OCI-LY1 (cell line): ENCODE data around the gene RBM10.

Experiments used
- H2AFZ ChIP-seq: fragments of 200-600 bp; sonication (generic), shearing (Covaris generic); 2 replicates; pipeline ENCODE4 v1.6.0; 2014; ENCODE audit warnings: antibody characterized with exemption, mild to moderate bottlenecking, low read length
- H3F3A ChIP-seq: fragments of 200-600 bp; sonication (generic), shearing (Covaris generic); 2 replicates; pipeline ENCODE4 v1.6.0; 2014; ENCODE audit warnings: mild to moderate bottlenecking, antibody characterized with exemption, low read length, moderate library complexity; ENCODE audit not compliant: insufficient read depth
- H3K27ac ChIP-seq: fragments of 200-600 bp; sonication (generic); 2 replicates; pipeline ENCODE4 v1.5.1; 2014; ENCODE audit warnings: low read length, mixed run types, mild to moderate bottlenecking, low read depth; ENCODE audit not compliant: poor library complexity, severe bottlenecking
- H3K27me3 ChIP-seq: fragments of 200-600 bp; sonication (generic); 2 replicates; pipeline ENCODE4 v1.6.0; 2014; ENCODE audit warnings: antibody characterized with exemption, mild to moderate bottlenecking, low read length, moderate library complexity; ENCODE audit not compliant: insufficient read depth
- H3K36me3 ChIP-seq: fragments of 200-600 bp; sonication (generic); 2 replicates; pipeline ENCODE4 v1.6.1; 2014; ENCODE audit warnings: mild to moderate bottlenecking, antibody characterized with exemption, low read length, moderate library complexity, mixed read lengths; ENCODE audit not compliant: insufficient read depth
- H3K4me1 ChIP-seq: fragments of 200-600 bp; sonication (generic); 2 replicates; pipeline ENCODE4 v1.5.1; 2014; ENCODE audit warnings: mild to moderate bottlenecking, low read length, moderate library complexity; ENCODE audit not compliant: insufficient read depth, severe bottlenecking
- H3K4me2 ChIP-seq: fragments of 200-600 bp; sonication (generic), shearing (Covaris generic); 2 replicates; pipeline ENCODE4 v1.6.1; 2014; ENCODE audit warnings: low read length
- H3K4me3 ChIP-seq: fragments of 200-600 bp; sonication (generic); 2 replicates; pipeline ENCODE4 v1.5.1; 2014; ENCODE audit warnings: low read length, low read depth, mild to moderate bottlenecking, mixed read lengths; ENCODE audit not compliant: poor library complexity, severe bottlenecking
- H3K79me2 ChIP-seq: fragments of 200-600 bp; shearing (Covaris generic); 2 replicates; pipeline ENCODE4 v1.6.1; 2016; ENCODE audit warnings: mixed run types, low read length, mixed read lengths; ENCODE audit not compliant: insufficient read depth
- H3K9ac ChIP-seq: fragments of 200-600 bp; sonication (generic), shearing (Covaris generic); 2 replicates; pipeline ENCODE4 v1.6.1; 2014; ENCODE audit warnings: mild to moderate bottlenecking, low read length, mixed read lengths
- H3K9me2 ChIP-seq: fragments of 200-600 bp; sonication (generic), shearing (Covaris generic); 2 replicates; pipeline ENCODE4 v1.6.1; 2014; ENCODE audit warnings: low read depth, mild to moderate bottlenecking, low read length, mixed read lengths
- H3K9me3 ChIP-seq: fragments of 200-600 bp; shearing (Covaris generic); 2 replicates; pipeline ENCODE4 v1.6.1; 2014; ENCODE audit warnings: low read length, mixed read lengths
- H4K20me1 ChIP-seq: fragments of 200-600 bp; sonication (generic), shearing (Covaris generic); 2 replicates; pipeline ENCODE4 v1.6.0; 2016; ENCODE audit warnings: mild to moderate bottlenecking, low read length; ENCODE audit not compliant: insufficient read depth
- EZH2 ChIP-seq: fragments of 200-600 bp; sonication (generic), shearing (Covaris generic); IDR thresholded peaks from 2 replicates; pipeline ENCODE4 v1.8.0; 2017; ENCODE audit warnings: borderline replicate concordance, mixed run types, mild to moderate bottlenecking, antibody characterized with exemption, low read length, moderate library complexity, mixed read lengths
- TF ChIP-seq, protein P1 (sequence below): fragments of 200-600 bp; sonication (generic), shearing (Covaris generic); IDR thresholded peaks from 2 replicates; pipeline ENCODE4 v1.5.1; 2017; ENCODE audit warnings: mild to moderate bottlenecking, antibody characterized with exemption, low read length, moderate library complexity, mixed read lengths

Gene RBM10

DNA sequence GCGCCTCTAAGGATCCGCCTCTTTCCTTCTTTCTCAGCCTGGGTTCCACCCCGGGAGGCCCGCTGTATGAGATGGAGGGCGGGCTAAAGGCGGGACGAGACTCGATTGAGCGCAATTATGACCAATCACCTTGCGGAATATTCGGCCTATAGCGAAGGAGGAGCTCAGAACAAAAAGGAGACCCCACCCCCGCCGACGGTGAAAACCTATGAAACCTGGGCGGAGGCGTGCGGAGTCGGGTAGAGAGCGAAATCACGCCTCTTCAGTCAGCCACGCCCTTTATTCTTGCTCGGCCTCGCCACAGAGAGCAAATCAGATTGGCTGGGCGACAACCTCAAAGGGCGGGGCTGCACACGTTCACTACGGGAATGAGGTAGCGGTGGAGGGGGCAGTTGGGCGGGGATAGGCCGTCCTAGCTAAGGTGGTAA, 72.8 kb downstream of the RBM10 start:
- Histone ChIP-seq H3K4me1 (peaks cover 27% of the 10 kb centered on the region), H3K4me2 (peak overlapping the region; percentile 74), H3K9ac (peak overlapping the region; percentile 99), H2AFZ (no peak overlapping the region), H3F3A (peaks cover 3% of the 10 kb centered on the region; the same call in 1 of the 2 replicates), H3K27ac (peak overlapping the region; percentile 88), H4K20me1 (no peaks in the 10 kb centered on the region), H3K9me2 (no peaks in the 10 kb centered on the region), H3K79me2 (peaks cover 27% of the 10 kb centered on the region), H3K4me3 (peak overlapping the region; percentile 98), H3K27me3 (no peaks in the 10 kb centered on the region), H3K36me3 (peaks cover 47% of the 10 kb centered on the region), H3K9me3 (no peaks in the 10 kb centered on the region)
- TF ChIP-seq, protein P1, sequence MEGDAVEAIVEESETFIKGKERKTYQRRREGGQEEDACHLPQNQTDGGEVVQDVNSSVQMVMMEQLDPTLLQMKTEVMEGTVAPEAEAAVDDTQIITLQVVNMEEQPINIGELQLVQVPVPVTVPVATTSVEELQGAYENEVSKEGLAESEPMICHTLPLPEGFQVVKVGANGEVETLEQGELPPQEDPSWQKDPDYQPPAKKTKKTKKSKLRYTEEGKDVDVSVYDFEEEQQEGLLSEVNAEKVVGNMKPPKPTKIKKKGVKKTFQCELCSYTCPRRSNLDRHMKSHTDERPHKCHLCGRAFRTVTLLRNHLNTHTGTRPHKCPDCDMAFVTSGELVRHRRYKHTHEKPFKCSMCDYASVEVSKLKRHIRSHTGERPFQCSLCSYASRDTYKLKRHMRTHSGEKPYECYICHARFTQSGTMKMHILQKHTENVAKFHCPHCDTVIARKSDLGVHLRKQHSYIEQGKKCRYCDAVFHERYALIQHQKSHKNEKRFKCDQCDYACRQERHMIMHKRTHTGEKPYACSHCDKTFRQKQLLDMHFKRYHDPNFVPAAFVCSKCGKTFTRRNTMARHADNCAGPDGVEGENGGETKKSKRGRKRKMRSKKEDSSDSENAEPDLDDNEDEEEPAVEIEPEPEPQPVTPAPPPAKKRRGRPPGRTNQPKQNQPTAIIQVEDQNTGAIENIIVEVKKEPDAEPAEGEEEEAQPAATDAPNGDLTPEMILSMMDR = no peak
- TF ChIP-seq EZH2 = no peak

DNA sequence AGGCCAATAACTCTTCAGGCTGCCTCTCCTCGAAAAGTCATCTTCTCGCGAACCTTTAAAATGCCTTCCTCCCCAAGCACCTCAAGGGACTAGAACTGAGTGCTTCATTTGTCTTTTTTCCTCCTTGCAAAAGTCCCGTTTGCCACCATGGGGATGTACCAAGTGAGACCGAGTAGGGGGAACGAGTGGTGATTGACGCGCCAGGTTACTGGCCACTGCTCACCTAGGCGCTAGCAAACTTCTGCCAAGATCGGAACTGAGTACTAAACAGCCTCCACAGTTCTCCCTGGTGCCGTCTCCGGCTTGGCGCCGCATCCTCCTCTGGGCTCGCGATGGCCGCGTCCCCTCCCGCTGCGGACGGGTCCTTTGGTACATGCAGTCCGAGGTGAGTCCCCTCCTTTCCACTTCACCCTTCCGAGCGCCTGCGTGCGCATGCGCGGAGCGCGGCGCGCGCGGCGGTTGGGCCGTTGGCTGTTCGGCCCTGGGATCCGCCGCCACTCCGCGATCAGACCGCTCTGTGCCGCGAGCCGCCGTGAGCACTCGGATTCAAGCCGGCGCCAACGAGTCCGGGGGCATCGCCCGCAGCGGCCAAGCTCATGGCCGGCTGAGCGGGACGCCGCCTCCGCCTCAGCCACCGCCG, 73.4 kb downstream of the RBM10 start, which contains the start of gene CDK16:
Gene CDK16 (plus strand): TSS at position 402 of the 640 bp plus-strand sequence. CDS start 4,877 bp downstream, outside the sequence.
- Histone ChIP-seq H3F3A (peaks cover 3% of the 10 kb centered on the region; the same call in 1 of the 2 replicates), H3K9me2 (no peaks in the 10 kb centered on the region), H3K27ac (peak within 1 kb of the TSS; percentile 88), H3K9ac (peak within 1 kb of the TSS; percentile 99), H3K4me2 (peak within 1 kb of the TSS; percentile 74), H2AFZ (no peak within 1 kb of the TSS), H3K27me3 (no peaks in the 10 kb centered on the region), H3K36me3 (peaks cover 47% of the 10 kb centered on the region), H3K9me3 (no peaks in the 10 kb centered on the region), H3K4me1 (peaks cover 27% of the 10 kb centered on the region), H3K4me3 (peak within 1 kb of the TSS; percentile 98), H3K79me2 (peaks cover 27% of the 10 kb centered on the region), H4K20me1 (no peaks in the 10 kb centered on the region)
- TF ChIP-seq, protein P1 = no peak
- TF ChIP-seq EZH2 = no peak

DNA sequence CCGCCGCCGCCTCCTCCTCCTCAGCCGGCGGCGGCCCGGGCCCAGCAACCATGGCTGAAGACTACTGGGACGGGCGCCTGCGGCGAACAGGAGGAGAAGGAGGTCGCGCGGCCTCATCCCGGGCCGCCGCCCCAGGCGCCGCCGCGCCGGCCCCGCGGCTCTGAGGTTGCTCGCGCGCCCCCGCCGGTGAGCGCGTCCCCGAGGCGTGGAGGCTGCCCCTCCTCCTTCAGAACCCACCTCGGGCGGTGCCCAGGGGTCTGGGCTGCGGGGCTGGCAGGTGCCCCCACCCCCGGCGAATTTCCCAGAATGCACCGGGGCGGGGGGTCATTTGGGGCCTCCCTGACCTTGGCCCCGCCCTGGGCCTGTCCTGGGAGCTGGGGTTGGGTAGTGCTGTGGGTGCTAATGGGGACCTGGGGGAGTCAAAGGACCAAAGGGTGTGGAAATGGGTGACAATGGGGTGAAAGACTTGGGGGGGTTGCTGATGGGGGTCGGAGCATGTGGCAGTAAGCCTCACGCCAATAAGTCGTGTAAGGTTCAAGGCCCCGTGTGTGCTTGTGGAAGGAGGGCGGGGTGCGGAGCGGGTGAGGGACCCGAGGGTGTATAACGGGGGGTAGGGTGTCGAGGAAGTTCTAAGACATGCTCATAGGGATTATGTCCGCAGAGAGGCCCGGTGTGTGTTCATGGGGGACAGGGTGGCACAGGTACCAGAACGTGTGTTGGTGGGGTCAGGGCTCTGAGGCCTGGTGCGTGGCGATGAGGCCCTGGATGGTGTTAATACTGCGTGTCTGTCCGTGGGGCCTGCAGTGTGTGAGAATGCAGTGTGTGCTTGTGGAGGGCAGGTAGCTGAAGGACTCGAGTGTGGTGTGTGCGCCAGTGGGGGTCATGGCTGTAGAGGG, 74.1 kb downstream of the RBM10 start:
- Histone ChIP-seq H3K9me2 (no peaks in the 10 kb centered on the region), H4K20me1 (no peaks in the 10 kb centered on the region), H3K4me3 (peak overlapping the region; percentile 98), H3F3A (peaks cover 3% of the 10 kb centered on the region; the same call in 1 of the 2 replicates), H3K27me3 (no peaks in the 10 kb centered on the region), H3K36me3 (peaks cover 48% of the 10 kb centered on the region), H3K27ac (peak overlapping the region; percentile 88), H3K9me3 (no peaks in the 10 kb centered on the region), H3K79me2 (peaks cover 27% of the 10 kb centered on the region), H3K9ac (peak overlapping the region; percentile 99), H3K4me2 (peak overlapping the region; percentile 74), H3K4me1 (peaks cover 27% of the 10 kb centered on the region), H2AFZ (no peak overlapping the region)
- TF ChIP-seq, protein P1 = no peak
- TF ChIP-seq EZH2 = no peak
